ENCODE results near the gene ALX3. TPM values are rescaled to one million over a fixed set of nuclear protein-coding genes. Genes with fewer than 3 reads are reported as not detected.

ALX3 gene
- total and polyA plus RNA-seq, 10 of the 15 experiments (the other 5 are each of a cell fraction or from before 2014, with no cell fraction given), result not detected

DNA sequence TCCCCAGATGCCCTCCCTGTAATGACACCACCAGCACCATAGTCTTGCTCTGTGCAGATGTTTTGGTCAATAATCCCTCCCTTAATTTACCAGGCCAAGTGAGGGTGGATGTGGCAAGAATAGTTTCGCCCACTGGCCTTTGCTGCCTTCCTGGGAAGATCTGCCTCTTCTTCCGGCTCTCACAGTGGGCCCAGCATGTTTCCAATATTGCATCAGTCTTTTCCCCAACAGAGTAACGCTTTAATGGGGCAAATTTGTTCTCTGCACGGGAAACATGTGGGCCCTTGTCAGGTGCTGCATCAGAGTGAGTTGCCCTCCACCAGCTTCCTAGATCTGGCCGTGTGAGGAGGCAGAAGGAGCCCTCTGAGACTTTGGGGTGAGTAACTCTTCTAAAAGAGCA, 12.0 kb upstream of the ALX3 start:
- peaks cover 0 to 8% of the 10 kb centered on the region in 2 experiments; a peak in 2 of 4 replicates for H3K27me3 ChIP-seq (replicated peaks in 1 of 2; ENCODE audit: control insufficient read depth in 2 of 2, insufficient read depth in 2 of 2, low read length in 1 of 2)
- TF ChIP-seq, protein P1, sequence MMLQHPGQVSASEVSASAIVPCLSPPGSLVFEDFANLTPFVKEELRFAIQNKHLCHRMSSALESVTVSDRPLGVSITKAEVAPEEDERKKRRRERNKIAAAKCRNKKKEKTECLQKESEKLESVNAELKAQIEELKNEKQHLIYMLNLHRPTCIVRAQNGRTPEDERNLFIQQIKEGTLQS (IDR thresholded peaks at IDR 0.05; ENCODE audit: borderline replicate concordance, extremely low read depth, low read depth, low read length), result no peak
- TF ChIP-seq, protein P2, sequence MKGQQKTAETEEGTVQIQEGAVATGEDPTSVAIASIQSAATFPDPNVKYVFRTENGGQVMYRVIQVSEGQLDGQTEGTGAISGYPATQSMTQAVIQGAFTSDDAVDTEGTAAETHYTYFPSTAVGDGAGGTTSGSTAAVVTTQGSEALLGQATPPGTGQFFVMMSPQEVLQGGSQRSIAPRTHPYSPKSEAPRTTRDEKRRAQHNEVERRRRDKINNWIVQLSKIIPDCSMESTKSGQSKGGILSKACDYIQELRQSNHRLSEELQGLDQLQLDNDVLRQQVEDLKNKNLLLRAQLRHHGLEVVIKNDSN (IDR thresholded peaks at IDR 0.05; ENCODE audit: borderline replicate concordance, extremely low read length, insufficient read depth, low read depth, low read length), result no peak
- TF ChIP-seq SUPT20H (IDR thresholded peaks at IDR 0.05; ENCODE audit: borderline replicate concordance, control insufficient read depth, low read depth, low read length) (no peak), SREBF1 (IDR thresholded peaks at IDR 0.05; ENCODE audit: low read length) (no peak), SMAD1 (IDR thresholded peaks at IDR 0.05; ENCODE audit: low read depth, partially characterized antibody) (no peak), KAT2A (conservative IDR thresholded peaks at IDR 0.05; ENCODE audit: control insufficient read depth, low read depth, low read length) (no peak), BHLHE40 (IDR thresholded peaks at IDR 0.05; ENCODE audit: borderline replicate concordance in 1 of 2, low read depth in 2 of 2, low read length in 1 of 2) (no peak), KLF5 (IDR thresholded peaks at IDR 0.05; ENCODE audit: partially characterized antibody) (no peak), TCF12 (IDR thresholded peaks at IDR 0.05; ENCODE audit: low read depth, low read length) (no peak), SREBF2 (IDR thresholded peaks at IDR 0.05; ENCODE audit: low read length) (no peak), ZZZ3 (IDR thresholded peaks at IDR 0.05; ENCODE audit: control insufficient read depth, insufficient read length, low read depth) (no peak), ATF7 (IDR thresholded peaks at IDR 0.05; ENCODE audit: low read depth) (no peak)
- TF ChIP-seq, protein P3, sequence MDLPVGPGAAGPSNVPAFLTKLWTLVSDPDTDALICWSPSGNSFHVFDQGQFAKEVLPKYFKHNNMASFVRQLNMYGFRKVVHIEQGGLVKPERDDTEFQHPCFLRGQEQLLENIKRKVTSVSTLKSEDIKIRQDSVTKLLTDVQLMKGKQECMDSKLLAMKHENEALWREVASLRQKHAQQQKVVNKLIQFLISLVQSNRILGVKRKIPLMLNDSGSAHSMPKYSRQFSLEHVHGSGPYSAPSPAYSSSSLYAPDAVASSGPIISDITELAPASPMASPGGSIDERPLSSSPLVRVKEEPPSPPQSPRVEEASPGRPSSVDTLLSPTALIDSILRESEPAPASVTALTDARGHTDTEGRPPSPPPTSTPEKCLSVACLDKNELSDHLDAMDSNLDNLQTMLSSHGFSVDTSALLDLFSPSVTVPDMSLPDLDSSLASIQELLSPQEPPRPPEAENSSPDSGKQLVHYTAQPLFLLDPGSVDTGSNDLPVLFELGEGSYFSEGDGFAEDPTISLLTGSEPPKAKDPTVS (IDR thresholded peaks at IDR 0.05; ENCODE audit: low read depth, low read length), result no peak
- TF ChIP-seq, protein P4, sequence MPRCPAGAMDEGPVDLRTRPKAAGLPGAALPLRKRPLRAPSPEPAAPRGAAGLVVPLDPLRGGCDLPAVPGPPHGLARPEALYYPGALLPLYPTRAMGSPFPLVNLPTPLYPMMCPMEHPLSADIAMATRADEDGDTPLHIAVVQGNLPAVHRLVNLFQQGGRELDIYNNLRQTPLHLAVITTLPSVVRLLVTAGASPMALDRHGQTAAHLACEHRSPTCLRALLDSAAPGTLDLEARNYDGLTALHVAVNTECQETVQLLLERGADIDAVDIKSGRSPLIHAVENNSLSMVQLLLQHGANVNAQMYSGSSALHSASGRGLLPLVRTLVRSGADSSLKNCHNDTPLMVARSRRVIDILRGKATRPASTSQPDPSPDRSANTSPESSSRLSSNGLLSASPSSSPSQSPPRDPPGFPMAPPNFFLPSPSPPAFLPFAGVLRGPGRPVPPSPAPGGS (IDR thresholded peaks at IDR 0.05; ENCODE audit: borderline replicate concordance, insufficient read depth, low read depth, low read length, poor library complexity, severe bottlenecking), result no peak
- TF ChIP-seq, protein P5, sequence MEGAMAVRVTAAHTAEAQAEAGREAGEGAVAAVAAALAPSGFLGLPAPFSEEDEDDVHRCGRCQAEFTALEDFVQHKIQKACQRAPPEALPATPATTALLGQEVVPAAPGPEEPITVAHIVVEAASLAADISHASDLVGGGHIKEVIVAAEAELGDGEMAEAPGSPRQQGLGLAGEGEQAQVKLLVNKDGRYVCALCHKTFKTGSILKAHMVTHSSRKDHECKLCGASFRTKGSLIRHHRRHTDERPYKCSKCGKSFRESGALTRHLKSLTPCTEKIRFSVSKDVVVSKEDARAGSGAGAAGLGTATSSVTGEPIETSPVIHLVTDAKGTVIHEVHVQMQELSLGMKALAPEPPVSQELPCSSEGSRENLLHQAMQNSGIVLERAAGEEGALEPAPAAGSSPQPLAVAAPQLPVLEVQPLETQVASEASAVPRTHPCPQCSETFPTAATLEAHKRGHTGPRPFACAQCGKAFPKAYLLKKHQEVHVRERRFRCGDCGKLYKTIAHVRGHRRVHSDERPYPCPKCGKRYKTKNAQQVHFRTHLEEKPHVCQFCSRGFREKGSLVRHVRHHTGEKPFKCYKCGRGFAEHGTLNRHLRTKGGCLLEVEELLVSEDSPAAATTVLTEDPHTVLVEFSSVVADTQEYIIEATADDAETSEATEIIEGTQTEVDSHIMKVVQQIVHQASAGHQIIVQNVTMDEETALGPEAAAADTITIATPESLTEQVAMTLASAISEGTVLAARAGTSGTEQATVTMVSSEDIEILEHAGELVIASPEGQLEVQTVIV (IDR thresholded peaks at IDR 0.05; ENCODE audit: borderline replicate concordance, partially characterized antibody), result no peak

More for the DNA sequence above, 12.0 kb upstream of the ALX3 start:
- no peak for ATAC-seq
- no peak overlapping the region for H3K27ac ChIP-seq (ENCODE audit: control insufficient read depth, insufficient read depth)
- no peaks in the 10 kb centered on the region for H3K9me3 ChIP-seq (replicated peaks; ENCODE audit: control insufficient read depth, insufficient read depth, low read length)
- peaks cover 5% of the 10 kb centered on the region; the same call in 1 of the 2 replicates for H3K4me1 ChIP-seq (ENCODE audit: control insufficient read depth, insufficient read depth, low read length)
- SMC1A ChIA-PET (ENCODE audit: uncharacterized antibody, unreplicated experiment), result interaction anchor here (1.1 to 2.2 kb wide), 3 partner anchors 8 to 30 kb away, joined by 3 to 5 read pairs (median 4); no protein-coding TSS in a partner anchor
- in situ Hi-C loops (cut with MboI) (no loop called here), intact Hi-C loops (cut with micrococcal nuclease; ENCODE audit: unreplicated experiment) (loop anchor here (10.0 kb wide), 1 partner anchor 382 kb away; no protein-coding TSS in a partner anchor)
- no peak for FAIRE-seq
- no peak overlapping the region for H3K4me2 ChIP-seq (ENCODE audit: control insufficient read depth, insufficient read depth)
- H4K20me1 ChIP-seq (ENCODE audit: control insufficient read depth, insufficient read depth), result no peaks in the 10 kb centered on the region
- H2AFZ ChIP-seq (ENCODE audit: control insufficient read depth, low read depth, low read length), result no peak overlapping the region
- WGBS (ENCODE audit: insufficient coverage, insufficient replicate concordance, low lambda C conversion rate, missing lambda C conversion rate), result 67% methylated on average over 5 of the region's 5 CpGs
- no peaks in the 10 kb centered on the region for H3K36me3 ChIP-seq (ENCODE audit: control insufficient read depth in 2 of 2, insufficient read depth in 2 of 2, low read length in 1 of 2)
- no peak for DNase-seq (ENCODE audit: low read depth, low spot score)
- POLR2A ChIA-PET, result interaction anchor here (0.8 kb wide), 1 partner anchor 11 kb away, joined by 3 read pairs; no protein-coding TSS in a partner anchor
- H3K9ac ChIP-seq (ENCODE audit: control insufficient read depth, insufficient read depth, low read length), result no peak overlapping the region
- BruUV-seq (replicated peaks), result no TSS peak
- H3K4me3 ChIP-seq, result no peak overlapping the region
- RAD21 ChIA-PET (ENCODE audit: unreplicated experiment), result no interaction called here
- no peaks in the 10 kb centered on the region for H3K79me2 ChIP-seq (ENCODE audit: control insufficient read depth, insufficient read depth, low read length)
- CTCF ChIA-PET, result interaction anchor here (1.8 kb wide), 1 partner anchor 23 kb away, joined by 5 read pairs; no protein-coding TSS in a partner anchor

Data from GM12878 (cell line).